Measurements from ENCODE around the gene RNF225. TPM values are rescaled to one million over a fixed set of nuclear protein-coding genes. Genes with fewer than 3 reads are reported as not detected.

Gene RNF225
- total and polyA plus RNA-seq, 2 of the 13 experiments (the other 11 are each of a cell fraction or from before 2014, with no cell fraction given), result not detected

DNA sequence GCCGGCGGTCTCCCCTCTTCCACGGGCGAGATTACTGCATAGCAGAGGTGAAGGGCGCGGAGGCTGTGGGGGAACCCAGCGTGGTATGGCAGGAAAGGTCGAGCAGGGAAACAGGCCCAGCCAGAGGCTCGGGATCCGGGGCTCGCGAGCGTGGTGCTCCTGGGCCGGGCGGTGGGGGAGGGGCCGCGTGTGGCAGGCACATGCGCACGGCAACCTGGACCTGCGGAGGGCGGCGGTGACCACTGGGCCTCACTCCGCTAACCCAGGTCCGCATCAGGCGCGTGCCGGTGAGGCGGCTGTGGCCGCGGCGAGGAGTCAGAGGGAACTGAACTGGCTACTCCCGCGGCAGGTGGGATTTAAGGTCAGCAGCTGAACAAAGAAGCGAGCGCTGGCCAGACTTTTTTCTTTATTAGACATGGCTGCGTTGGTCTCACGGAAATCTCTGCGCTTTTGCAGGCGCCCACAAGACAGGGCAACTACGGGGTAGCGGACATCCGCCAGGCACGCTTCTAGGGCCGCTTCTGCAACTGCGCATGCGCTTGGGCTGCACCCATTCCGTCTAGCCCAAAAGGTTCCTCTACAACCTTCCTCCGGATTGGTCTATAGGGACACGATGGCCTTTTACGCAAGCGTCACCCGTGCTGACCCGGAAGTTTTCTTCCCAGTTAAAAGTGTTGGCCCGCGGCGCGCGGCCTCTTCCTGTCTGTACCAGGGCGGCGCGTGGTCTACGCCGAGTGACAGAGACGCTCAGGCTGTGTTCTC lies 8.7 kb upstream of the RNF225 start, which contains the start of gene RPS5 (continued):
- TF ChIP-seq ZMYM3 (CRISPR knock-in tag; IDR thresholded peaks at IDR 0.05), result no peak; the same call in 1 of the 2 replicates
- peak; percentile 32 for TF ChIP-seq FOSL2 (CRISPR knock-in tag; IDR thresholded peaks at IDR 0.05)
- TF ChIP-seq, protein P1, sequence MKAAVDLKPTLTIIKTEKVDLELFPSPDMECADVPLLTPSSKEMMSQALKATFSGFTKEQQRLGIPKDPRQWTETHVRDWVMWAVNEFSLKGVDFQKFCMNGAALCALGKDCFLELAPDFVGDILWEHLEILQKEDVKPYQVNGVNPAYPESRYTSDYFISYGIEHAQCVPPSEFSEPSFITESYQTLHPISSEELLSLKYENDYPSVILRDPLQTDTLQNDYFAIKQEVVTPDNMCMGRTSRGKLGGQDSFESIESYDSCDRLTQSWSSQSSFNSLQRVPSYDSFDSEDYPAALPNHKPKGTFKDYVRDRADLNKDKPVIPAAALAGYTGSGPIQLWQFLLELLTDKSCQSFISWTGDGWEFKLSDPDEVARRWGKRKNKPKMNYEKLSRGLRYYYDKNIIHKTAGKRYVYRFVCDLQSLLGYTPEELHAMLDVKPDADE (CRISPR knock-in tag; IDR thresholded peaks at IDR 0.05), result no peak
- TF ChIP-seq FOXO1 (CRISPR knock-in tag; IDR thresholded peaks at IDR 0.05), result no peak; the same call in 1 of the 2 replicates
- TF ChIP-seq, protein P2, sequence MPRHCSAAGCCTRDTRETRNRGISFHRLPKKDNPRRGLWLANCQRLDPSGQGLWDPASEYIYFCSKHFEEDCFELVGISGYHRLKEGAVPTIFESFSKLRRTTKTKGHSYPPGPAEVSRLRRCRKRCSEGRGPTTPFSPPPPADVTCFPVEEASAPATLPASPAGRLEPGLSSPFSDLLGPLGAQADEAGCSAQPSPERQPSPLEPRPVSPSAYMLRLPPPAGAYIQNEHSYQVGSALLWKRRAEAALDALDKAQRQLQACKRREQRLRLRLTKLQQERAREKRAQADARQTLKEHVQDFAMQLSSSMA (CRISPR knock-in tag; IDR thresholded peaks at IDR 0.05), result no peak; the same call in 1 of the 2 replicates
- TF ChIP-seq ZNF788 (CRISPR knock-in tag; IDR thresholded peaks at IDR 0.05; ENCODE audit: borderline replicate concordance), result peak; percentile 24; the same call in 1 of the 2 replicates
- 0 out of 2 replicates have a peak, but pooled peaks have one; percentile 65 for TF ChIP-seq MAF1 (CRISPR knock-in tag; IDR thresholded peaks at IDR 0.05; ENCODE audit: borderline replicate concordance)
- TF ChIP-seq PHB2 (IDR thresholded peaks at IDR 0.05; ENCODE audit: partially characterized antibody), result no peak
- TF ChIP-seq, protein P3, sequence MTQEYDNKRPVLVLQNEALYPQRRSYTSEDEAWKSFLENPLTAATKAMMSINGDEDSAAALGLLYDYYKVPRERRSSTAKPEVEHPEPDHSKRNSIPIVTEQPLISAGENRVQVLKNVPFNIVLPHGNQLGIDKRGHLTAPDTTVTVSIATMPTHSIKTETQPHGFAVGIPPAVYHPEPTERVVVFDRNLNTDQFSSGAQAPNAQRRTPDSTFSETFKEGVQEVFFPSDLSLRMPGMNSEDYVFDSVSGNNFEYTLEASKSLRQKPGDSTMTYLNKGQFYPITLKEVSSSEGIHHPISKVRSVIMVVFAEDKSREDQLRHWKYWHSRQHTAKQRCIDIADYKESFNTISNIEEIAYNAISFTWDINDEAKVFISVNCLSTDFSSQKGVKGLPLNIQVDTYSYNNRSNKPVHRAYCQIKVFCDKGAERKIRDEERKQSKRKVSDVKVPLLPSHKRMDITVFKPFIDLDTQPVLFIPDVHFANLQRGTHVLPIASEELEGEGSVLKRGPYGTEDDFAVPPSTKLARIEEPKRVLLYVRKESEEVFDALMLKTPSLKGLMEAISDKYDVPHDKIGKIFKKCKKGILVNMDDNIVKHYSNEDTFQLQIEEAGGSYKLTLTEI (CRISPR knock-in tag; conservative IDR thresholded peaks at IDR 0.05), result no peak
- peak; percentile 48 for TF ChIP-seq SALL1 (CRISPR knock-in tag; IDR thresholded peaks at IDR 0.05)
- TF ChIP-seq, protein P4, sequence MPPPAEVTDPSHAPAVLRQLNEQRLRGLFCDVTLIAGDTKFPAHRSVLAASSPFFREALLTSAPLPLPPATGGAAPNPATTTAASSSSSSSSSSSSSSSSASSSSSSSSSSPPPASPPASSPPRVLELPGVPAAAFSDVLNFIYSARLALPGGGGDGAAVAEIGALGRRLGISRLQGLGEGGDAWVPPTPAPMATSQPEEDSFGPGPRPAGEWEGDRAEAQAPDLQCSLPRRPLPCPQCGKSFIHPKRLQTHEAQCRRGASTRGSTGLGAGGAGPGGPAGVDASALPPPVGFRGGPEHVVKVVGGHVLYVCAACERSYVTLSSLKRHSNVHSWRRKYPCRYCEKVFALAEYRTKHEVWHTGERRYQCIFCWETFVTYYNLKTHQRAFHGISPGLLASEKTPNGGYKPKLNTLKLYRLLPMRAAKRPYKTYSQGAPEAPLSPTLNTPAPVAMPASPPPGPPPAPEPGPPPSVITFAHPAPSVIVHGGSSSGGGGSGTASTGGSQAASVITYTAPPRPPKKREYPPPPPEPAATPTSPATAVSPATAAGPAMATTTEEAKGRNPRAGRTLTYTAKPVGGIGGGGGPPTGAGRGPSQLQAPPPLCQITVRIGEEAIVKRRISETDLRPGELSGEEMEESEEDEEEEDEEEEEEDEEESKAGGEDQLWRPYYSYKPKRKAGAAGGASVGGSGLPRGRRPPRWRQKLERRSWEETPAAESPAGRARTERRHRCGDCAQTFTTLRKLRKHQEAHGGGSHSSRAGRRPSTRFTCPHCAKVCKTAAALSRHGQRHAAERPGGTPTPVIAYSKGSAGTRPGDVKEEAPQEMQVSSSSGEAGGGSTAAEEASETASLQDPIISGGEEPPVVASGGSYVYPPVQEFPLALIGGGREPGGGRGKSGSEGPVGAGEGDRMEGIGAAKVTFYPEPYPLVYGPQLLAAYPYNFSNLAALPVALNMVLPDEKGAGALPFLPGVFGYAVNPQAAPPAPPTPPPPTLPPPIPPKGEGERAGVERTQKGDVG (CRISPR knock-in tag; IDR thresholded peaks at IDR 0.05; ENCODE audit: borderline replicate concordance), result peak; percentile 61; the same call in 1 of the 2 replicates
- TF ChIP-seq JARID2 (CRISPR knock-in tag; IDR thresholded peaks at IDR 0.05; ENCODE audit: insufficient replicate concordance), result no peak
- 0 out of 2 replicates have a peak, but pooled peaks have one; percentile 57 for TF ChIP-seq MYNN (CRISPR knock-in tag; IDR thresholded peaks at IDR 0.05; ENCODE audit: low read depth)
- no peak for TF ChIP-seq SNAPC2 (CRISPR knock-in tag; IDR thresholded peaks at IDR 0.05)
- no peak for TF ChIP-seq MIXL1 (CRISPR knock-in tag; IDR thresholded peaks at IDR 0.05)
- TF ChIP-seq MAFK (conservative IDR thresholded peaks at IDR 0.05 in 1 of 2, IDR thresholded peaks at IDR 0.05 in 1 of 2; ENCODE audit: low read length in 2 of 2), result no peak; a peak in 1 of 4 replicates
- TF ChIP-seq, protein P5, sequence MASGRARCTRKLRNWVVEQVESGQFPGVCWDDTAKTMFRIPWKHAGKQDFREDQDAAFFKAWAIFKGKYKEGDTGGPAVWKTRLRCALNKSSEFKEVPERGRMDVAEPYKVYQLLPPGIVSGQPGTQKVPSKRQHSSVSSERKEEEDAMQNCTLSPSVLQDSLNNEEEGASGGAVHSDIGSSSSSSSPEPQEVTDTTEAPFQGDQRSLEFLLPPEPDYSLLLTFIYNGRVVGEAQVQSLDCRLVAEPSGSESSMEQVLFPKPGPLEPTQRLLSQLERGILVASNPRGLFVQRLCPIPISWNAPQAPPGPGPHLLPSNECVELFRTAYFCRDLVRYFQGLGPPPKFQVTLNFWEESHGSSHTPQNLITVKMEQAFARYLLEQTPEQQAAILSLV (CRISPR knock-in tag; IDR thresholded peaks at IDR 0.05; ENCODE audit: borderline replicate concordance), result peak; percentile 82; the same call in 1 of the 2 replicates
- TF ChIP-seq ZNF282 (IDR thresholded peaks at IDR 0.05; ENCODE audit: partially characterized antibody), result no peak
- TF ChIP-seq FOXK1 (CRISPR knock-in tag; IDR thresholded peaks at IDR 0.05; ENCODE audit: borderline replicate concordance, low read depth), result peak; percentile 86
